Large intestine (tissue), 3 donors: ENCODE data around the gene BORCS5. TPM values are rescaled to one million over a fixed set of nuclear protein-coding genes. Genes with fewer than 3 reads are reported as not detected.

Experiments used
- DNase-seq, 2 donors: peaks; one replicate each; pipeline versions ENCODE4 v3.0.0 to v3.0.0-alpha.2; 2013
- H3K27ac ChIP-seq: one replicate; pipeline ENCODE4 v1.5.1; 2013; ENCODE audit warnings: low read length
- H3K27me3 ChIP-seq: 2 replicates; pipeline ENCODE4 v1.6.1; 2013; ENCODE audit warnings: low read length; ENCODE audit not compliant: control insufficient read depth, insufficient read depth
- H3K36me3 ChIP-seq: 2 replicates; pipeline ENCODE4 v1.6.1; 2013; ENCODE audit warnings: low read length; ENCODE audit not compliant: control insufficient read depth, insufficient read depth
- H3K4me1 ChIP-seq: one replicate; pipeline ENCODE4 v1.6.1; 2013; ENCODE audit warnings: low read length; ENCODE audit not compliant: control insufficient read depth, insufficient read depth
- H3K4me3 ChIP-seq: one replicate; pipeline ENCODE4 v1.5.1; 2013; ENCODE audit warnings: low read length
- H3K9me3 ChIP-seq: one replicate; pipeline ENCODE4 v1.6.1; 2013; ENCODE audit warnings: mild to moderate bottlenecking, low read depth, low read length, moderate library complexity; ENCODE audit not compliant: control insufficient read depth
- WGBS: methylation state at CpG from one replicate; pipeline ENCODE4 v1.1.5; 2013; ENCODE audit warnings: low lambda C conversion rate; ENCODE audit not compliant: insufficient coverage; 5-methylcytosine and 5-hydroxymethylcytosine counted together
- polyA plus RNA-seq: library from polyadenylated mRNA; unstranded; fragments of 120-200 nt; gene quantifications from one replicate; pipeline ENCODE4 v1.2.1, GENCODE V29; 2013

BORCS5 gene
- polyA plus RNA-seq, 1 donor, result 6.4 TPM

DNA sequence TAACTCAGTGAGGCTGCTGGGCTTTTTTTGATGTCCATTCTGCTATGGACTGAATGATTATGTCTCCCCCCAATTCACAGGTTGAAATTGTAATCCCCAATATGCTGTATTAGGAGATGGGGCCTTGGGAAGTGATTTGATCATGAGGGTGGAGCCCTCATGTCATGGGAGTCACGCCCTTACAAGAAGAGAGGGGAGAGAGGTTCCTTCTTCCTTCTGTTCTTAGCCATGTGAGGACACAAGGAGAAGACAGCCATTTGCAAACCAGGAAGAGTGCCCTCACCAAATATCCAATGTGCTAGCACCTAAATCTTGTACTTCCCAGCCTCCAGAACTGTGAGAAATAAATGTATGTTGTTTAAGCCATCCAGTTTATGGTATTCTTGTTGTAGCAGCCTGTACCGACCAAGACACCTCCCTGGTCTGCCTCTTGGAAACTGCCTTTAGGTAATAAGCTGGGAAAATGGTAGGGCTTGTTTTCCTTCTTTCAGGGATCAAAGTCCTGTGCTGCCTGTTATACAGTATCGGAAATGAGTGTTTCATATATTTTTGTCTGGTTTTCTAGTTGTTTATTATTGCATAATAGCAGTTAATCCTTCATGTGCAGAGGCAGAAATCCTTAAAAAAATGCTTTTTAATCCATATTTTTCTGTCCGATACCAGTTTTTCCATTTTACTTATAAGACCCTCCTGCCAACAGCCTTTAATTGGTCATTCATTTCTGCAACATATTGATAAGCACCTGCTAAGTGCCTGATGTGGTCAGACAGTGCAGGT, 16.3 kb downstream of the BORCS5 start:
- DNase-seq, result peak in 1 of 2 donors; percentile 73
- no peak overlapping the region for H3K4me3 ChIP-seq
- WGBS, result 70% methylated on average over 2 of the region's 4 CpGs
- no peaks in the 10 kb centered on the region for H3K9me3 ChIP-seq
- H3K4me1 ChIP-seq, result peaks cover 10% of the 10 kb centered on the region
- H3K36me3 ChIP-seq, result peaks cover 3% of the 10 kb centered on the region
- peak overlapping the region; percentile 29 for H3K27ac ChIP-seq
- H3K27me3 ChIP-seq, result no peaks in the 10 kb centered on the region

DNA sequence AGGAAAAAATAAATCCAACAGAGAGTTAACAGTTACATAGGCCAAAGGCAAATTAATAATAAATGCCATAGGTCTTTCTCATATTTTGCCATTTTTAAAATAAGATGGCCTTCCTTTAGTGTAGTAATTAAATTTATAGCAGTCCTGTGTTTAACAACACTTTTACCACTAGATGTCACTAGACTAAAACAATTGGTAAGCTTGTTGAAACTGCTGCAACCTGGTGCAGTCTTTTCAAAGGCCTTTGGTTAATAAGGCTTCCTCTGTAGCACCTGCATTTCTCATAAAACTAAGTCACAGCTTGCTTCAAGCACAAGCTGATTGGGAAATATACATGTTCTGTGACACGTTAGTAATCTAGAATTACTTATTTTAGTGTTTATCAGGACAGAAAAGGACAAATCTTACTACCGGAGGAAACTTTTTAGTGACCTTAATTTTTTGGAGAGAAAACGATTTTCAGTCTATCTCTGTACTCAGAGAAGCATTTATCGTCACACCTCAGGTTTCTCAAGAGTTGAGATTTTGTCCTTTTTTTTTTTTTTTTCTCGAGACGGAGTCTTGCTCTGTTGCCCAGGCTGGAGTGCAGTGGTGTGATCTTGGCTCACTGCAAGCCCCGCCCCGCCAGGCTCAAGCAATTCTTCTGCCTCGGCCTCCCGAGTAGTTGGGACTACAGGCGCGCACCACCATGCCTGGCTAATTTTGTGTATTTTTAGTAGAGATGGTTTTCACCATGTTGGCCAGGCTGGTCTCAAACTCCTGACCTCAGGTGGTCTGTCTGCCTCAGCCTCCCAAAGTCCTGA, 20.0 kb downstream of the BORCS5 start:
- H3K27ac ChIP-seq, result no peak overlapping the region
- no peaks in the 10 kb centered on the region for H3K9me3 ChIP-seq
- DNase-seq, result peak; percentile 65 to 76
- peaks cover 3% of the 10 kb centered on the region for H3K36me3 ChIP-seq
- peaks cover 15% of the 10 kb centered on the region for H3K4me1 ChIP-seq
- H3K27me3 ChIP-seq, result no peaks in the 10 kb centered on the region
- 83% methylated on average over 1 of the region's 12 CpGs for WGBS
- H3K4me3 ChIP-seq, result no peak overlapping the region

DNA sequence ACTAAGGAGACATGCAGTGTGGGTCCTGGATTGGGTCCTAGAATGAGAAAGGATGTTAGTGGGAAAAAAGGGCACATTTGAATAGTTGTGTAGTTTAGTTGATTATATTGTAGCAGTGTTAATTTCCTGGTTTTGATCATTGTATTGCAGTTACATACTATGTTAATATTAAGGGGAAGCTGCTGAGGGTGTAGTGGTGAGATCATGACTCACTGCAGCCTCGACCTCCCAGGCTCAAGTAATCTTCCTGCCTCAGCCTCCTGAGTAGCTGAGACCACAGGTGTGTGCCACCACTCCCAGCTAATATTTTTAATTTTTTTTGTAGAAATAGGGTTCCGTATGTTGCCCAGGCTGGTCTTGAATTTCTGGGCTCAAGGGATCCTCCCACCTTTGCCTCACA, 21.7 kb downstream of the BORCS5 start:
- H3K27ac ChIP-seq, result no peak overlapping the region
- DNase-seq, result no peak
- no CpG with 5 or more reads among the region's 2 CpGs for WGBS

DNA sequence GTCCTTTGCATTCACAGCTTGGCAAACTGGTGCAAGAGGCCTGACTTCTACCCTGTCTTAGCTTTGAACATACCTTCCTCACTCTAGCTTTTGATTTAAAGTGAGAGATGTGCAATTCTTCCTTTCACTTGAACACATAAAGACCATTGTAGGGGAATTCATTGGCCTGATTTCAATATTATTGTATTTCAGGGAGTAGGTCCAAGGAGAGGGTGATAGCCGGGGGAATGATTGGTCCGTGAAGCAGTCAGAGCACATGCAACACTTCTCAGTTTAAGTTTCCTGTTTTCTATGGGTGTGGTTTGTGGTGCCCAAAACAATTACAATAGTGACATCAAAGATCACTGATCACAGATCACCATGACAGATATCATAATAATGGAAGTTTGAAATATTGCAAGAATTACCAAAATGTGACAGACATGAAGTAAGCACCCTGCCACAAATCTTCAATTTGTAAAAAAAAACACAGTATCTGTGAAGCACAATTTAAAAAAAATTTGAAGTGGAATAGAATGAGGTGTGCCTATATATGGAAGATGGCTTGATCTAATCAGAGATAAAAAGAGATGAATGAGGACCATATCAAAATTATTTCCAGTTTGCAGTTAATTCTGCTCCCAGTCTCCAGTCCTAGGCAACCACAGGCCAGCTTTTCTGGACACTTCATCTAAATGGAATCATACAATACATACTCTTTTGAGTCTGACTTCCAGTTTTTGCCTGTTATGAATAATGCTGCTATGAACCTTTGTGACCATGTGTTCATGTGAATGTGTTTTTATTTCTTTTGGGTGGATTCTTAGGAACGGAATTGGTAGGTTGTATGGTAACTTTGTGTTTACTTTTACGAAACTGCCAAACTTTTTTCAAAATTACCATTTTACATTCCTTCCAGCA, 23.2 kb downstream of the BORCS5 start:
- no peak overlapping the region for H3K27ac ChIP-seq
- H3K9me3 ChIP-seq, result peaks cover 6% of the 10 kb centered on the region
- H3K4me1 ChIP-seq, result peaks cover 12% of the 10 kb centered on the region
- H3K36me3 ChIP-seq, result no peaks in the 10 kb centered on the region
- no peaks in the 10 kb centered on the region for H3K27me3 ChIP-seq
- 83% methylated on average over 2 of the region's 4 CpGs for WGBS
- DNase-seq, result no peak
- H3K4me3 ChIP-seq, result no peak overlapping the region

More for the DNA sequence above, 21.7 kb downstream of the BORCS5 start:
- Histone ChIP-seq H3K4me3 (no peak overlapping the region), H3K27me3 (no peaks in the 10 kb centered on the region), H3K36me3 (no peaks in the 10 kb centered on the region), H3K4me1 (peaks cover 6% of the 10 kb centered on the region), H3K9me3 (peaks cover 6% of the 10 kb centered on the region)

DNA sequence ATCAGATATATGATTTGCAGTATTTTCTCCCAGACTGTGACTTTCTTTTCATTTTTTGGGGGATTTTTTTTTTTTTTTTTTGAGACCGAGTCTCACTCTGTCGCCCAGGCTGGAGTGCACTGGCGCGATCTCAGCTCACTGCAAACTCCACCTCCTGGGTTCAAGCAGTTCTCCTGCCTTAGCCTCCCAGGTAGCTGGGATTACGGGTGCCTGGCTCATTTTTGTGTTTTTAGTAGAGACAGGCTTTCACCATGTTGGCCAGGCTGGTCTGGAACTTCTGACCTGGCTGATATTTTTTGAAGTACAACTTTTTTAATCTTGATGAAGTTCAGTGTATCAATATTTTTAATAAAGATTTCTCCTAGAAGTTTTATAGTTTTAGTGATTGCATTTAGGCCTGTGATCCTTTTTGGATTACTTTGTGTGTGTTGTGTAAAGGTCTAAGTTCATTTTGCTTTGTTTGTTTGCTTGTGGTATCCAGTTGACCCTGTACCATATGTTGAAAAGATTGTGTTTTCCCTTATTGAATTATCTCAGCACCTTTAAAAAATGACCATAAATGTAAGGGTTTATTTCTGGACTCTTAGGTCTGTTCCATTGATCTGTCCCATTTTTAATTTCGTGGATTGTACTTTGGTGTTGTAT, 24.2 kb downstream of the BORCS5 start:
- H3K4me1 ChIP-seq, result peaks cover 18% of the 10 kb centered on the region

DNA sequence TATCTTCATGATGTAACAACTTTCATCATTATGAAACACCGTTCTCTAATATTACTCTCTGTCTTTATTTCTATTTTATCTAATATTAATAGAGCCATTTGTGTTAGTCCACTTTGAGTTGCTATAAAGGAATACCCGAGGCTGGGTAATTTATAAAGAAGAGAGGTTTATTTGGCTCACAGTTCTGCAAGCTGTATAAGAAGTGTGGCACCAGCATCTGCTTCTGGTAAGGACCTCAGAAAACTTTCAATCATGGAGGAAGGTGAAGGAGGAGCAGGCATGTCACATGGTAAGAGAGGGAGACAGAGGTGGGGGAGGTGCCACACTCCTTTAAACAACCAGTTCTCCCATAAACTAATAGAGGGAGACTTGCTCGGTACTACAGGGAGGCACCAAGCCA, 25.1 kb downstream of the BORCS5 start:
- Histone ChIP-seq H3K4me3 (no peak overlapping the region), H3K9me3 (peaks cover 6% of the 10 kb centered on the region), H3K27ac (no peak overlapping the region), H3K27me3 (no peaks in the 10 kb centered on the region), H3K36me3 (no peaks in the 10 kb centered on the region), H3K4me1 (peaks cover 21% of the 10 kb centered on the region)
- DNase-seq, result no peak
- WGBS, result 100% methylated on average over 1 of the region's 3 CpGs

More for the DNA sequence above, 24.2 kb downstream of the BORCS5 start:
- DNase-seq, result no peak
- Histone ChIP-seq H3K27ac (no peak overlapping the region), H3K4me3 (no peak overlapping the region), H3K36me3 (no peaks in the 10 kb centered on the region), H3K27me3 (no peaks in the 10 kb centered on the region), H3K9me3 (peaks cover 6% of the 10 kb centered on the region)
- no CpG with 5 or more reads among the region's 6 CpGs for WGBS

DNA sequence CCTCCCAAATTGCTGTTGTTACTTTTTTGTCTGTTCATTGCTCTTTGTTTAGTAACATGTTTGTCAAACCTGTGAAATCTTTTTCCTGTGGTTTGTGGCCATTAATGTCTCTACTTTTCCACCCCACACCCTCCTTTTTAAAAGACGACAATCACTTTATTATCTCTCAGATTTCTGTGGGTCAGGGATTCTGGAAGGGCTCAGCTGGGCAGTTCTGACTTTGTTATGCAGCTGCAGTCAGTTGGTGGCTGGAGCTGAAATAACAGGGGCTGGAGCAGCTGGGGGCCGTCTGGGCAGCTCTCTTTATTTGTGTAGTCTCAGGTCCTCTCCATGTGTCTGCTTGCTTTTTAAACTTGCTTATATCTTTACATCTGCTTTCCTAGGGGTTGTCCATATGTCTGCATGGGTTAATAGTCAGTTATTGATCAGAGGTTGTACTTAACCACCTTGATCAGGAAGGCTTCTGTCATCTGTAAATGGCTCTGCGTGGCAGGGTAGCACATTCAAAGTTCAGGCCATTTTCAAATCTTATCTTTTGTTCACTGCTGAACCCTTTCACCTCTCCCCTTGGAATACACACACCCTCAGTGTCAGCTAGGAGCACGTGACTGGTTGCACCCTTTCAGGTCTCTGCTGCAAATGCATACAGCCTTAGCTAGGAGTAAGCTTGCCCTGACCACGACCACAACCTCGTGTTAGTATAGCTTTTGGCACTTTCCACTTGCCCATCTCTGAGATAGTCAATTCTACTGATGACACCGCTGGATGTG, 27.9 kb downstream of the BORCS5 start:
- Histone ChIP-seq H3K4me3 (no peak overlapping the region), H3K9me3 (peaks cover 6% of the 10 kb centered on the region), H3K4me1 (peaks cover 18% of the 10 kb centered on the region), H3K27me3 (no peaks in the 10 kb centered on the region), H3K27ac (peak overlapping the region; percentile 58), H3K36me3 (no peaks in the 10 kb centered on the region)
- WGBS, result no CpG with 5 or more reads among the region's 7 CpGs
- DNase-seq, result peak; percentile 47 to 81

DNA sequence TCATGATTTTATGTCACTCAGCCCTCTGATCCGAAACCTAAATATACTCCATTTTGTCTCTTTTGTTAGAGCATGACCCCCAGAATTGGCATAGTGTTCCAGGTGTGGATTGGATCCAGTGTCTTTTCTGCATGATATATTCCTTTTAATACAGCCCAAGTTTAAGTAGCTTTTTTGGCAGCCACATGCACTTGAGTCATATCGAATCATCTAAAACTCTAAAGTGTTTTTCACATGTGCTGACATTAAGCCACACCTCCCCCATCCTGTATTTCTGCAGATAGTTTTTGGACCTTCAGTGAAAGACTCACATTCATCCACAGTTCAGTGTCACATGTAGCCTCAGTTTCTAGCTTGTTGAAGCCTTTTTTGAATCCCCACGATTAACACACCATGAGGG, 30.6 kb downstream of the BORCS5 start:
- DNase-seq, result no peak
- H3K9me3 ChIP-seq, result peaks cover 2% of the 10 kb centered on the region
- H3K4me1 ChIP-seq, result peaks cover 17% of the 10 kb centered on the region
- no peaks in the 10 kb centered on the region for H3K27me3 ChIP-seq
- H3K36me3 ChIP-seq, result no peaks in the 10 kb centered on the region
- H3K27ac ChIP-seq, result no peak overlapping the region
- no peak overlapping the region for H3K4me3 ChIP-seq
- WGBS, result 100% methylated on average over 1 of the region's 3 CpGs

DNA sequence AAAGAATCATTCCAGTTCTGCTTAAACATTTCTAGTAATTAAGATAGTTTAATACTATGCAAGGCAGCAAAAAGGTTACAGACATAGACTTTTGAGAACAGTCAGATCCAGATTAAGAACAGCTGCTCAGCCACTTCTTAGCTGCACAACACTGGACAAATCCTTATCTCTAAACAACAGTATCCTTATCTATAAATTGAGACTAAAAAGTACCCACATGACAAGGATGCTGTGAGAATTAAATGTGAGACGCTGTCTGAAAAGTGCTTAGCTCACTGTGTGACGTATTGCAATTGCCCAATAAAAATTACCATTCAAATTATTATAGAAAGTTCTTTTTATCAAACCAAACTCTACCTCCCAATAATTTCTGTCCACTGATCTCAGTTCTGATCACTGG, 35.5 kb downstream of the BORCS5 start:
- 12% methylated on average over 2 of the region's 2 CpGs for WGBS
- no peak overlapping the region for H3K4me3 ChIP-seq
- H3K27me3 ChIP-seq, result no peaks in the 10 kb centered on the region
- no peaks in the 10 kb centered on the region for H3K9me3 ChIP-seq
- no peak for DNase-seq
- H3K4me1 ChIP-seq, result peaks cover 4% of the 10 kb centered on the region
- no peaks in the 10 kb centered on the region for H3K36me3 ChIP-seq
- H3K27ac ChIP-seq, result no peak overlapping the region
